UCSD-AML1 (cell line): ENCODE results near the gene CMPK1.
A peak's percentile ranks its signal among the peaks of the same experiment; 100 is the strongest.
"Not testable (repeated sequence)": the region's sequence is repeated elsewhere in the genome, so short reads cannot be mapped to it uniquely, and the experiment has no call there.

Experiments used
- DNase-seq: peaks from one replicate; lab custom pipeline; 2025; ENCODE audit not compliant: unreplicated experiment; lab: John Stamatoyannopoulos, UW

Gene CMPK1

DNA sequence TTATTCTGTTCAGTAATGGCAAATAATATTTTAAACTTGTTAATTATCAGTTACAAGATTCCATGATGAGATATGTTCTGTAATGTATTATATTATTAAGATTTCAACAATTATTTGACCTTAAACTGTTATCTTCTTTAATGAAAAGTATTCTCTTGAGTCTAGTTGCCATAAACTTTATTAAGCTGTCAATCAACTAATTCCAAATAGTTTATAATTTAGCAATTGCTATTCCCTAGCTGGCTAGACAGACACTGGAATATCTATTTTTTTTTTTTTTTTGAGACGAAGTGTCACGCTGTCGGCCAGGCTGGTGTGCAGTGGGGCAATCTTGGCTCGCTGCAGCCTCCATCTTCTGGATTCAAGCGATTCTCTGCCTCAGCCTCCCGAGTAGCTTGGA, 3.8 kb downstream of the CMPK1 start:
- DNase-seq: no peak

DNA sequence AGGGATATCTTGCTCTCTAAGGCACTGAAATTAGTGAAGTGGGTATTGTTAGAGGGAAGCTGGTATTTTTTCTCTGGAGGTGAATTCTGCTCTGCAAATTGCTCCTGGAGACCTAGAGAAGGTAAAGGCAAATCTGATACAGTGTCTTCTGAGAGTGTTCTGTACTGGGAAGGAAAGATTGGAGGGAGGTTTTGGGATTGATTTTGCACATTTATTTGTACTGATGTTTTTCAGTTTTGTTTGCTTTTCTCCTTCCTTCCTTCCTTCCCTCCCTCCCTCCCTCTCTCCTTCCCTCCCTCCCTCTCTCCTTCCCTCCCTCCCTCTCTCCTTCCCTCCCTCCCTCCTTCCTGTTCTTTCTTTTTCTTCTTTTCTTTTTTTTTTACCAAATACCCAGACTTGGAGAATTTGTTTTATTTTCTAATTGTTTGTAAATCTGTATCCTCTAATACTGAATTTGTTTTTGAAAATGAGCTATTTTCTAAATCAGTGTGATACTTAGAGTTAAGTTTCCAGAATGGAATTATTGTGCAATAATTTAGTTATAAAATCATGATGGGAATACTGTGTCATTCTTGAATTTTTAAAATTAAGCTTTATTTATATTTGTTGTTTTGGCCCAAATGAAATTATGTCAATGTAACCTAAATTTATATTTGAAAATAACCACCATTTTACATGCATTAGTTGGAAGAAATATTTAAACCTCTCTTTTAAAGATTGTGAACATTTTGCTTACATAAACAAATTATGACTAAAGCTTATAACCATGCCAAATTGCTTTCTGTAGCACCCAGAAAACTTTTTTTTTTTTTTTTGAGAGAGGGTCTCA, 4.9 kb downstream of the CMPK1 start:
- DNase-seq: no peak

DNA sequence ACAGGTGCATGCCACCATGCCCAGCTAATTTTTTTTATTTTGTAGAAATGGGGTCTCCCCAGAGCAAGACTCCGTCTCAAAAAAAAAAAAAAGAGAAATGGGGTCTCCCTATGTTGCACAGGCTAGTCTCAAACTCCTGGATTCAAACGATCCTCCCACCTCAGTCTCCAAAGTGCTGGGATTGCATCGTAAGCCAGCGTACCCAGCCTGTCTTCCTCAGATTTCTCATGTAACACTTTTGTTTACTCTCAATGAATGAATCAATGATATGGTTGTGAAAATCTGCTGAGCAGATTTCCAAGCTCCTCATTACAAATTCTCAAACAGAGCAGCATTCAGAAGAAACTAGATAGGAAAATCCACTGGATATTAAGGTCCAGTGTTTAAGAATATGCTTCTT, 6.6 kb downstream of the CMPK1 start:
- no peak for DNase-seq

DNA sequence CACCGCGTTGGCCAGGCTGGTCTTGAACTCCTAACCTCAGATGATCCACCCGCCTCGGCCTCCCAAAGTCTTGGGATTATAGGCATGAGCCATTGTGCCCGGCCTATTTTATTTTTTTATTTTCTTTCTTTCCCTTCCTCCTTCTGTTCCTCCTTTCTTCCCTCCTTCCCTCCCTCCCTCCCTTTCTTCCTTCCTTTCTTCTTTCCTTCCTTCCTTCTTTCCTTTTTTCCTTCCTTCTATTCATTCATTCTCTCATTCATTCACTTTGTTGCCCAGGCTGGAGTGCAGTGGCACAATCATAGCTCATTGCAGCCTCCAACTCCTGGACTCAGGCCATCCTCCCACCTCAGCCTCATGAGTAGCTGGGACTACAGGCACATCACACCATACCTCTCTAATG, 13.4 kb downstream of the CMPK1 start:
- not testable (repeated sequence) for DNase-seq

DNA sequence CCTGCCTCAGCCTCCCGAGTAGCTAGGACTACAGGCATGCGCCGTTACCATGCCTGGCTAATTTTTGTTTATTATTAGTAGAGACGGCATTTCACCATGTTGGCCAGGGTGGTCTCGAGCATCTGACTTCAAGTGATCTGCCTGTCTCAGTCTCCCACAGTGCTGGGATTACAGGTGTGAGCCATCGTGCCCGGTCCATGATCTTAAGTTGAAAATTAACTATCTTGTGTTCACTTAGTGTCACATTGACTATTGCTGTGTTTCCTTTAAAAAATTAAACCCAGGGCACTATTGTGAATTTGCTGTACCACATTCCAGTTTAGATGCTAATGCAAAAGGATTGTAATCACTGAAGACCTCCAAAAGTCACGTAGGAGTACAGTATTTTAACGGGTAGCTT, 14.1 kb downstream of the CMPK1 start:
- DNase-seq: no peak

DNA sequence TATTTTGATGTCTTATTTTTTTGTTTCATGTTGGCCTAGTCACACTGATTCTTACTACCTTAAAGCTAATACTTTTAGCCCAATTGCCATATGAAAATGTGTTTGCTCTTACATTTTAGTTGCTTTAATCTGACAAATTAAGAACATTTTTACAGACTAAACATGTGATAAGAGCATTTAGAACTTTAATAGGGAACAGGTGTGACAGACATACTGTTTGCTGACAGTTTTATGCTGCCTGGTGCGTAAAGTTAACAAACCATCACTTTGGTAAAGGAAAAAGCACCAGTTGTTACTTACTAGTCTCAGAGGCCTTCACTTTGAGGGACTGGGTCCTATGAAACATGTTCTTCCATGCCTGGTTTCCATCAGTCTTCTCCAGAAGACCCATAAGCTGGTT, 14.7 kb downstream of the CMPK1 start:
- DNase-seq: no peak

DNA sequence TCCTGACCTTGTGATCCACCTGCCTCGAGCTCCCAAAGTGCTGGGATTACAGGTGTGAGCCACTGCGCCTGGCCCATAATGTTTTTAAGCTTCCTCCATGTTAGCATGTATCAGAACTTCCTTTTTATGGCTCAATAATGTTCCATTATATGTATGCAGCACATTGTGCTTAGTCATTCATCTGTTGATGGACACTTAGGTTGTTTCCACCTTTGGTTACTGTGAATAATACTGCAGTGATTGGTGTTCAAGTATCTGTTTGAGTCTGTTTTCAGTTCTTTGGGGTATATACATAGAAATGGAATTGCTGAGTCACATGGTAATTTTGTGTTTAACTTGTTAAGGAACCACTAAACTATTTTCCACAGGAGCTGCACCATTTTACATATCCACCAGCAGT, 17.7 kb downstream of the CMPK1 start:
- no peak for DNase-seq

DNA sequence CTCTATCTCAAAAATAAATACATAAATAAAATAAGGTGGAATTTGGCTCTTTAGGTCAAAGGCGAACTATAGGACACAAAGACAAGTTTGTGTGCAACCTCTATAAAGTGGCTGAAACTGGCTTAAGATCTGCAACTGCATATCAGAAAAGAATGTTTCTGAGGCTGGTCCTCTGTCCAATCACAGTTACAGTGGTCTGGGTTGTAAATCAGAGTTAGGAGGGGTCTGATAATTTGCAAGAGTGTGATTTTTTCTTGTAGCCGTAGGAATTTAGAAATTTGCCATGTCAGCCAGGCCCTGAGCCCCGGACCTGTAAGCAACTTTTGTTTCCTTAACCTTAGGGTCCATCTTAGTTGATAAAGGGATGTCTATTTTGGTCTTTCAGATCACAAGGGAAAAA, 27.8 kb downstream of the CMPK1 start:
- DNase-seq: no peak

DNA sequence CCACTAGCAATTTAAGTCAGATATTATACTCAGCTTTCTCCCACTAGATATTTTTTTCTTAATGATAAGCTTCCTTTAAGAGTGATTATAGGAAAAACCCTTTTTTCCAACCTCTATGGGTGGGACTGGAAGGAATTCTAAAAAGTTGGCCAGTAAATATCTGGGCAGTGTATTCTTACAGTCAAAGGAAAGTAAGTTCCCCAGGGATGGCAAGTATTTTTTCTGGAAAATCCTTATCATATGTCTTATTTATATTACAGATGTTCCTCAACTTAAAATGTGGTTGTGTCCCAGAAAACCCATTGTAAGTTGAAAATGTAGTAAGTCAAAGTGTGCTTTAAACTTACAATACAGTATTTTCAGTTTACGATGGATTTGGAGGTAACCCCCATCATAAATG, 29.2 kb downstream of the CMPK1 start:
- DNase-seq: no peak

DNA sequence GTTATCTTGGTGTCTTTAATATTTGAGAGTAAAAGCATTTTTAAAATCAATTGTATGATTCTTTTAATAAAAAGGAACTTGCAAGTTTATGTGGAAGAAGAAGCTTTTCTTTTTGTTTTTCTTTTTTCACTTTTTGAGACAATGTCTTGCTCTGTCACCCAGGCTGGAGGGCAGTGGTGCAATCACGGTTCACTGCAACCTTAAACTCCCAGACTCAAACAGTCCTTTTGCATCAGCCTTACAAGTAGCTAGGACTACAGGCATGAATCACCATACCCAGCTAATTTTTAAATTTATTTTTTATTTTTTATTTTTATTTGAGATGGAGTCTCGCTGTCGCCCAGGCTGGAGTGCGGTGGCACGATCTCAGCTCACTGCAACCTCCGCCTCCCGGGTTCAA, 34.1 kb downstream of the CMPK1 start:
- DNase-seq: no peak

DNA sequence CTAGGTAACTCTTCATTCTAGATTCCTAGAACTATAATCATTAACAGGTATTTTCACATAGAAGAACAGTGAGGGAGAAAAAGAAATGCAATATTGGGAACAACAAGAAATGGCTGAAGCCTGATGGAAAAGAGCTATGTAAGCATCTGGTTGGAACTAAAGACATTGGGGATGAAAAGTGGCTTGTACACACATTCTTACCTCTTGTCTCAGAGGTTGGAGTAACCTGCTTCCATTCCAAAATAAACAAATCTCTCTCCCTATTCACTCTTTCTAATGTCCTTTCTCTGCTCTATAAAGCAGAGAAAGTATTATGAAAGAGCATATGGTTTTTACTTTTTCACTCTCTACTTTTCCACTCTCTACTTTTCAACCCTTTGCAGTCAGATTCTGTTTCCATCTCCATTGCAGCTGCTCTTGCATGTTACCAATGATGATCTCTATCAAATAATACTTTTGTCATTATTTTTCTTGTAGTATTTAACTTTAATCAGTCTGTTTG, 37.5 kb downstream of the CMPK1 start:
- no peak for DNase-seq

DNA sequence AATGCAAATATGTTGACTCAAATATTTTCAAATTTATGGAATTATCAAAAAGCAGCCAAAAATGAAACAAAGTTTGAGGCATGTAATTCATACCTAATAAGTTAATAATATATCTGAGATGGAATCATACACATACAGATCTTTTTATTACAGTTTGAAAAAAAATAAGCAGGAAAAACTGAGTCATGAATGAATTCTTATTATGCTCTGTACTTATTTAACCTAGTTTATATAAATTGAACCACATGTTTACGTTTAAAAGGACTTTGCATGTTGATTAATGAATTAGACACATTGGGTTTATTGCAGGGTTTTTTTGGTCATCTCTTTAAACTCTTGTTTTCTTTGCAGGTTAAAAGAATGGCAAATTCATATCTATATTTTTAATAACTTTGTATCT, 40.9 kb downstream of the CMPK1 start:
- no peak for DNase-seq

DNA sequence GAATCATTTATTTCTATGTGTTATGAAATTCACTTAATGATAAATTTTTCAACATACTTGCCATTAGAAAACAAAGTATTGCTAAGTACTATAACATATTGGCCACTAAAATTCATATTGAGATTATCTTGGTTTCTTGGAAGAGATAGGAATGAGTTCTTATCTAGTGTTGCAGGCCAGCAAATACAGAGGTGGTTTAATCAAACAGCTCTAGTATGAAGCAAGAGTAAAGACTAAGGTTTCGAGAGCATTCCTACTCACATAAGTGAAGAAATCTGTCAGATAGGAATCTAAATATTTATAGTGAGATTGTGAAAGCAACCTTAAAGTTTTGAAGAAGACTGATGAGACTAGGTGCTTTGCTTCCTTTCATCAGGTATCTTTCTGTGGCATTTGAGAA, 44.6 kb downstream of the CMPK1 start:
- no peak for DNase-seq

DNA sequence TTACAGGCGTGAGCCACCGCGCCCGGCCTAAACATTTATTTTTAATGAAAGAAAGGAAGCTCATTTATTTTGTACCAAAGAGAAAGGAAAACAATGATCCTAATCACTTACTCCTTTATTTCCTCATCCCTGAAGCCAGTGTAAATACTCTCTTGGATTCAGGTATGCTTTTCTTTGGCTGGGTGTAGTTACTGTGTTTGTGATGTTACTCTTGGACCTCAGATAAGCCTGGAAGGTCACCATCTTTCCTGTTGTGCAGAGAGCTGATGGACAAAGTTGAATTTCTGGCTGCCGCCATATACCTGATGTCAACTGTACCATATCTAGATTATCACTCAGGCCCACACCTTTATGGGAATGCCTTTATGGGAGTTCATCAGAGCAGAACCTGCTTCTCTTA, 47.1 kb downstream of the CMPK1 start:
- no peak for DNase-seq

DNA sequence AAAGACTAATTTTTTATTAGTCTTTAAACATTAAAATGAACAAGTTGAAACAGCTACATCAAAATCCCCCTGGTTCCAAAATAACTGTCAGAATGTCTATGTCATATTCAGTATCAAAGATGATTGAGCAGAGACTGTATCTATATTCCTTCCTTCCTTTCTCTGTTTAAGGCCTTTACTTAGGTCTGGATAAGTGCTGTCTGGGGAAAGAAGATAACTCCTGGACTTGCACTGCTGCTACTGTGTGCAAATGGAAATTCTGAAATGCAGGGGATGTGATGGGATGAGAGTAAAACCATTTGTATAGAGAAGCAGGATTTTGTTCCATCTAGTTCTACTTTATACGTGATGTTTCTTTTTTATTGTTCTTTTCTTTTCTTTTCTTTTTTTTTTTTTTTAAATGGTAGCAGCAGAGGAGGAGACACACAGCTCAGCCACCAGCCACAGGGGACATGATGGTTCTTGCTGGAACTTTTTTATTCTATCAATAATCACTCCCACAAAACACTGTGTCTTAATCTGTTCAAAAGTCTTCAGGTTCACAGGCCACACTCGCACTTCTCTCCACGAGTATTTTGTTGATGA, 48.9 kb downstream of the CMPK1 start:
- no peak for DNase-seq

DNA sequence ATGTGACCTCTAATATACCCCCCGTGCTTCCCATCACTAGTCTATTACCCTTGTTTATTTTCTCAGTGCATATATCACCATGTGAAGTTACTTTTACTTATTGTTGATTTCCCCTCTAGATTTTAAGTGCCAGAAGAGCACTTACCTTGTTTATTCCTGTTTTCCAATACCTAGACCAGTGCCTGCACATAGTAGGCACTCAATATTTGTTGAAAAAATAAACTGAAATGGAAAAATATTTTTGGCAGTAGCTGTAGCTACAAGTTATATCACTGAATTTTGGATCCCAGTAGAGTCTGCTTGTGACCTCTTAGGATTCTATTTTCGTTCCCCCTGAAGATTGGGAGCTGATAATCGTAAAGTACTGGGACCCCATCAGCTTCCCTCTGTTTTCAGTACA, 50.5 kb downstream of the CMPK1 start:
- DNase-seq: no peak

DNA sequence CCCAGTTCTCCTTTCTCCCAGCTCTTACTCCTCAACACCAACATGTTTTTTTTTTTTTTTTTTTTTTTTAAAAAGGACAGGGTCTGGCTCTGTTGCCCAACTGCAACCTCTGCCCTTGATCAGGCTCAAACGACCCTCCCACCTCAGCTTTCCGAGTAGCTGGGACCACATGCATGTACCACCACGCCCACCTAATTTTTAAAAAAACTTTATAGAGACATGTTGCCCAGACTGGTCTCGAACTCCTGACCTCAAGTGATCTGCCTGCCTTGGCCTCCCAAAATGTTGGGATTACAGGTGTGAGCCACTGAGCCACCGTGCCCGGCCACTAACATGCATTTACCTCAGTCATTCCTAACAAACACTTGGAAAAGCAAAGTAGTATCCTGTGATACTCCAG, 51.4 kb downstream of the CMPK1 start:
- DNase-seq: no peak

DNA sequence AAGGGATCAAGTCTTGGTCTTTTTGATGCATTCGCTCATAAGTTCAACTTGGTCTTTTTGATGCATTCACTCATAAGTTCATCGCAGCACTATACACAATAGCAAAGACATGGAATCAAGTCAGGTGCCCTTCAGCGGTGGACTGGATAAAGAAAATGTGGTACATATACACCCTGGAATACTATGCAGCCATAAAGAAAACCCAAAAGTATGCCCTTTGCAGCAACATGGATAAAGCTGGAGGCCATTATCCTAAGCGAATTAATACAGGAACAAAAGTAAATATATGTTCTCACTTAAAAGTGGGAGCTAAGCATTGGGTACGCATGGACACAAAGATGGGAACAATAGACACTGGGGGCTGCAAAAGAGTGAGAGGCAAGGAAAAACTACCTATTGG, 52.7 kb downstream of the CMPK1 start:
- no peak for DNase-seq

DNA sequence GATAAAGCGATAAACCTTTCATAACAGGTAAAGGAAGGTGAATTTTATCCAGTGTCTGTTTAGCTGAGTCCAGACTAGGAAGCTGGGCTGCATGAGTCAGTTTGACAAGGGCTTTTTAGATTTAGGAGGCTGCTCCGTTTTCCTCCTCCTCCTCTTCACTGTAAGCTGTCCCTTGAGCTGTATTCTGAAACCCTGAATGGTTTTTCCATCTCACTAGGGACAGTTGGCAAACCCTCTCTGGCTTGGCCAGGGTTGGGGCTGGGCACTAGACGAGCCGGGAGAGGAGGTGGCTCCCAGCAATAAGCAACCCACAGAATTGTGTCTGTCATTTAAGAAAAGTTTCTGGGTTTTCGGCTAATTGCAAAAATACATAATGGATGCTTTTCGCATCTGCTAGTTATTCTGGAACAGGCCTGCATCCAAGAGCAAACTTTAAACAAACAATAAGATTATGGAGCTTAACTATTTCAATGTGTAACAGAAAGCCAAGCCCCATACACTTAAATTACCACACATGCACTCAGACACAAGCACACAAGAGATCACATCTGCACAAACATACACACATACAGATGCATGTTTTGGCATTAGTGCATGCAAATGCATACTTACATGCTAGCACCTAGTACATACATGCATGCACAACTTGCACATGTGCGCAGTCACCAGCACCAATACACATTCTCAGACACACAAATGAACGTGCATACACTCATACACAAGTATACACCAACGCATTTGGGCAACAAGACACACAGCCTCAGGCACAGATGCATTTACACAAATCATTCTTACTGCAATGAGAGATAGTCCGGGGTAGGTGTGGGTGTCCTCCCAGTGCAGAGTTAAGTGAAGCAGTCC, 54.7 kb downstream of the CMPK1 start:
- DNase-seq: no peak

DNA sequence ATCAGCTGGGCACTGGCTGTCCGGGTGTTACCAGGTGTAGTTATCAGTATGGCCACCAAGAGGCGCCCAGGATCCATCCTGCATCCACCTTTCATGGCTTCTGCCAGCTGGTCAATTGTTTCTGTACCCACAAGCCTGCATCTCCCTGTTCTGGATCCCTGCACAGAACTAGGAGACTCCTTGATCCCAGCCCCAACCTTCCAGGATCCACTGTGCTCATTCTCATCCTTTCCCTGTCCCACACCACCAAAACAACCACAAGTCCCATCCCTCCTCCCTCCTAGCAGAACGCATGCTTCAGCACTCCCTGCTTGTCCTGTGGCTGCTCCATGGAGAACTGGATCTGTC, 55.3 kb downstream of the CMPK1 start:
- peak; percentile 70 for DNase-seq

DNA sequence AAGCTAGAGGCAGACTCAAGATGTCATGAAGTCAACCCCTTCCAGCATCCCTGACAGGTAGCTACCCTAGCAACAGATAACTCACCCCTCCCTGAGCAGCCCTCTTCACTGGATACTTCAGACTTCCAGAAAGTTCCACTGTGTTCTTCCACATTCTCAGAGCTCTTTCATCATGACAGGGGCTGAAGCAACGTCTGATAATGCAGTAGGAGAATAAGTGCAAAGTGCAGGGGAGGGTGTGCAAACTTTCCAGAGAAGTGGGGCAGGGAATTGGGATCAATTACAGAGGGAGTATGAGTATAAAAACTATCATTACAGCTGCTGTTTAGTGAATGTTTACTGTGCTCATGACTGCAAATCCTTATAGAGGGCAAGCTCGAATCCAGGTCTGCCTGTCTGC, 56.1 kb downstream of the CMPK1 start:
- DNase-seq: no peak

DNA sequence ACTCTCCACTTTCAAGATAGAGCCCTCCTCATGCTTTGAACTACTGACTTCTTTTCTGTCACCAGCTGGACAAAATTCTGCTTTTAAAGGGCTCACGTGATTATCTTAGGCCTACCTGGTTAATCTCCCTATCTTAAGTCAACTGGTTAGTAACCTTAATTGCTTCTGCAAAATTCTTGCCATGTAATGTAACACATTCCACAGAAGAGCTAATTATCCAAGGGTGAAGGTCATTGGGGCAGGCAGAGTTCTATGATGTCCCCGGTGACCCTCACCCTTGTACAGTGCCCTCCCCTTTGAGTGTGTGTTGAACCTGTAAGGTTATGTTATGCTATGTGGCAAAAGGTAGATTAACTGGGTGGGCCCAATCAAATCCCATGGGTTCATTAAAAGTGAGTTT, 57.3 kb downstream of the CMPK1 start:
- DNase-seq: no peak
